22Rv1 (cell line): ENCODE results near the gene NUP62.

ENCODE experiments used
- H3K27ac ChIP-seq: fragments of 450-650 bp; 2 replicates; pipeline ENCODE4 v1.5.1; 2017
- CTCF ChIP-seq: fragments of 450-650 bp; IDR thresholded peaks from 2 replicates; pipeline ENCODE4 v1.5.1; 2017; ENCODE audit warnings: mild to moderate bottlenecking
- ZFX ChIP-seq: fragments of 450-650 bp; IDR thresholded peaks from 2 replicates; pipeline ENCODE4 v1.6.1; 2017; ENCODE audit warnings: antibody characterized with exemption, borderline replicate concordance

The NUP62 gene

GRCh38 chr19:49878744-49879070 lies 50.6 kb downstream of the NUP62 start:
- peak overlapping the region; percentile 97 for H3K27ac ChIP-seq
- TF ChIP-seq ZFX = no peak
- no peak for TF ChIP-seq CTCF

- H3K27ac ChIP-seq = peak overlapping the region; percentile 97
- no peak for TF ChIP-seq CTCF
- TF ChIP-seq ZFX = no peak
Measured at GRCh38 chr19:49877879-49878743, 51.2 kb downstream of the NUP62 start.

GRCh38 chr19:49877020-49877878 lies 52.1 kb downstream of the NUP62 start, which contains the start of the genes AKT1S1 and TBC1D17:
AKT1S1 (minus strand) TSS chr19:49877355; CDS start chr19:49873295, 4,060 bp downstream.
TBC1D17 (plus strand) TSS chr19:49877702; CDS start chr19:49877724, 22 bp downstream.
- H3K27ac ChIP-seq = peak within 1 kb of the TSS; percentile 97
- no peak for TF ChIP-seq CTCF
- no peak for TF ChIP-seq ZFX

- TF ChIP-seq ZFX (no peak), CTCF (no peak)
- peak overlapping the region; percentile 97 for H3K27ac ChIP-seq
Measured at GRCh38 chr19:49876422-49877019, 52.8 kb downstream of the NUP62 start.

- peak overlapping the region; percentile 97 for H3K27ac ChIP-seq
- TF ChIP-seq CTCF = no peak
- TF ChIP-seq ZFX = no peak
Measured at GRCh38 chr19:49875857-49876421, 53.4 kb downstream of the NUP62 start.

- H3K27ac ChIP-seq = peak overlapping the region; percentile 97
- TF ChIP-seq CTCF (no peak), ZFX (no peak)
Measured at GRCh38 chr19:49875177-49875576, 54.1 kb downstream of the NUP62 start.
